ENCODE results near the gene LUC7L.

GRCh38 chr16:165539-166374 is 63.5 kb downstream of the LUC7L start, which contains the start of gene HBM:
- no peak for TF ChIP-seq CTCF (IDR thresholded peaks at IDR 0.05; ENCODE audit: low read depth, low read length)
- no peak for TF ChIP-seq POLR2A (IDR thresholded peaks at IDR 0.05; ENCODE audit: extremely low read depth, insufficient read length)
- no peak for TF ChIP-seq MYC (IDR thresholded peaks at IDR 0.05; ENCODE audit: low read depth, low read length)
